DOHH2 (cell line): Measurements from ENCODE around the gene NAP1L4.

Experiments
- CTCF ChIP-seq: fragments of 200-600 bp; sonication (generic); IDR thresholded peaks from one replicate; pipeline ENCODE4 v1.5.1; 2014; ENCODE audit warnings: antibody characterized with exemption, mild to moderate bottlenecking, low read depth, low read length; ENCODE audit not compliant: poor library complexity, severe bottlenecking
- EZH2phosphoT487 ChIP-seq: fragments of 200-600 bp; sonication (generic); IDR thresholded peaks from 2 replicates; pipeline ENCODE4 v1.6.1; 2017; ENCODE audit warnings: borderline replicate concordance, mild to moderate bottlenecking, antibody characterized with exemption, low read length, moderate library complexity, mixed read lengths

GRCh38 chr11:2964782-2965181, 27.3 kb downstream of the NAP1L4 start:
- no peak for TF ChIP-seq CTCF
- no peak for TF ChIP-seq EZH2phosphoT487
